HG02884 (cell line): ENCODE results near the gene ZNF322.

ENCODE experiments used
- ATAC-seq: cut with Tn5 transposase; IDR thresholded peaks from one replicate; pipeline ENCODE4 v1.9.1; 2021; ENCODE audit warnings: mild to moderate bottlenecking, moderate library complexity; ENCODE audit not compliant: unreplicated experiment

ZNF322 gene

DNA sequence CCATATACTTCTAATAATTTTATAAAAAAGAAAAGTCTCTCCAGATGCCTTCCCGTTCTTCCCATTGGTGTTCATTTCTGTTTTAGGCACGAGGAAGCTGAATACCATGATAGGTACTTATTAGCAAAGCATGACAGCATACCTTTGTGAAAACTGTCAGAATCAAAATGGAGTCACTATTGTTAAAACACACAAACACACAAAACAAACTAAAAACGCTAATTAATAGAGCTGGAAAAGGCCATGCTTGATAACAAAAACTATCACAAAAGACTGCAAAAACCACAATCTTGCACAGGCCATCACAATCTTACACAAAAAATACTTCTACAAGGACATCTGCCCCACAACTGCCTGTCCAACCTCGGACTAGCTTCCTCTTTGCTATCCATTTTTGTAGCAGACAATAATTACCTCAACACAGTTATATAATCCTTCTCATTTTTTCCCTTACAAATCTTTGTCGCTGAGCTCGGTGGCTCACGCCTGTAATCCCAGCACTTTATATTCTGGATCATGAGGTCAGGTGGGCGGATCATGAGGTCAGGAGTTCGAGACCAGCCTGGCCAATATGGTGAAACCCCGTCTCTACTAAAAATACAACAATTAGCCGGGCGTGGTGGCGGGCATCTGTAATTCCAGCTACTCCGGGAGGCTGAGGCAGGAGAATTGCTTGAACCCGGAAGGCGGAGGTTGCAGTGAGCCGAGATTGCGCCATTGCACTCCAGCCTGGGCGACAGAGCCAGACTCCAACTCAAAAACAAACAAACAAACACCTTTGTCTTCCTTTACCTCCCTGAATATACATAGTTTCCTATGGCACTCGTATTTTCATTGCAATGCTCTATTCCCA is 66.0 kb downstream of the ZNF322 start:
- ATAC-seq, result no peak

DNA sequence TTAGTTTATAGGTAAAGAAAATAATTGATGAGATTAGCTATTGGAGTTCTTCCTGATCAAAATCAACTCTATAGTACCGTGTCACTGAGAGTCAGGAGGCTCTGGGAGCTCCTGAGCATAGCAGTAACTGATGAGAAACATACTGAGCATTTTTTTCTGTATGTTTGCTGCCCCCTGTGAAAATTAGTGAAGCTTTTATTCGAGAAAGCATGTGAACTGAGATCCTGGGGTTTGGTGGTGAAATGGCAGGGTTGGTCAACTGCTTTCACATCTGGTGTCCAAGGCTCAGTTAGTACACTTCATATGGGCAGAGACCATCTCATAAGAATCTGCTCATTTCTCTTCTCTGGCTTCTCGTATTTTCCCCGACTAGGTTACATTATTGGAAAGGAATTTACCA is 66.9 kb downstream of the ZNF322 start:
- ATAC-seq, result no peak

DNA sequence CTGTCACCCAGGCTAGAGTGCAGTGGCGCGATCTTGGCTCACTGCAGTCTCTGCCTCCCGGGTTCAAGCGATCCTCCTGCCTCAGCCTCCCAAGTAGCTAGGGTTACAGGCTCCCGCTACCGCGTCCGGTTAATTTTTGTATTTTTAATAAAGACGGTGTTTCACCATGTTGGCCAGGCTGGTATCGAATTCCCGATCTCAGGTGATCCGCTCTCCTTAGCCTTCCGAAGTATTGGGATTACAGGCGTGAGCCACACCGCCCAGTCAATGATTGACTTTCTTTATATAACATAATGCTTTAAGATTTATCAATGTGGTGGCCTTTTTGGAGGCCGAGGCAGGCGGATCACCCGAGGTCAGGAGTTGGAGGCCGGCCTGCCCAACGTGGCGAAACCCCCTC is 70.6 kb downstream of the ZNF322 start:
- ATAC-seq, result no peak
